Measurements from ENCODE around the gene OSBPL3.

DNA sequence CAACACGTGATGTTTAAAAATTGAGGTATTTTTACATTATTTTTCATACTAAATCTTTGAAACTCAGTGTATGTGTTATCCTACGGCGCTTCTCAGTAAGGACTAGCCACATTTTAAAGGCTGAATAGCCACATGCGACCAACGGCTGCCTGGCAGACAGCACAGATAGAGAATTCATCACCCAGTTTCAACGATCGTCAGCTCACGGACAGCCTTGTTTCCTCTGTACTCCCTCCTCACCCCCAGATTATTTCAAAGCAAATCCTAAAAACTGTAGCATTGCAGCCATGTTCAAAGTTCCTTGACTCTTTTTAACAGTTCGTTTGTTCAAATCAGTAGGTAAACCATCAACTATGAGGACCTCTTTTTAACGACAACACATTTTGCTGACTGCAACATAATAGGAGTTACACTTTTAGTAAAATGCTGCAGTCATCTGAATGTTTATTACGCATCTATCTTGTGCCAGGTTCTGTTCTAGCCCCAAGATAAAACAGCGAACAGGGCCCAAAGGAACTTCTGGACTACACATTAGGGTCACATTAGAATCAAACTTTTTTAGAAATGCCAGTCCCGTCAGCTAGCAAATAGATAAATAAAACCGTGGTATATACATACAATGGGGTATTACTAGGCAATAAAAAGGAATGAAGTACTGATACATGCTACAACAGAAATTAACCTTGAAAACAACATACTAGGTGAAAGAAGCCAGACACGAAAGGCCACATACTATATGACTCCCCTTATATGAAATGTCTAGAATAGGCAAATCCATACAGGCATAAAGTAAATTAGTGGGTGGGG, 5.7 kb downstream of the OSBPL3 start:
- TF ChIP-seq, protein P1, sequence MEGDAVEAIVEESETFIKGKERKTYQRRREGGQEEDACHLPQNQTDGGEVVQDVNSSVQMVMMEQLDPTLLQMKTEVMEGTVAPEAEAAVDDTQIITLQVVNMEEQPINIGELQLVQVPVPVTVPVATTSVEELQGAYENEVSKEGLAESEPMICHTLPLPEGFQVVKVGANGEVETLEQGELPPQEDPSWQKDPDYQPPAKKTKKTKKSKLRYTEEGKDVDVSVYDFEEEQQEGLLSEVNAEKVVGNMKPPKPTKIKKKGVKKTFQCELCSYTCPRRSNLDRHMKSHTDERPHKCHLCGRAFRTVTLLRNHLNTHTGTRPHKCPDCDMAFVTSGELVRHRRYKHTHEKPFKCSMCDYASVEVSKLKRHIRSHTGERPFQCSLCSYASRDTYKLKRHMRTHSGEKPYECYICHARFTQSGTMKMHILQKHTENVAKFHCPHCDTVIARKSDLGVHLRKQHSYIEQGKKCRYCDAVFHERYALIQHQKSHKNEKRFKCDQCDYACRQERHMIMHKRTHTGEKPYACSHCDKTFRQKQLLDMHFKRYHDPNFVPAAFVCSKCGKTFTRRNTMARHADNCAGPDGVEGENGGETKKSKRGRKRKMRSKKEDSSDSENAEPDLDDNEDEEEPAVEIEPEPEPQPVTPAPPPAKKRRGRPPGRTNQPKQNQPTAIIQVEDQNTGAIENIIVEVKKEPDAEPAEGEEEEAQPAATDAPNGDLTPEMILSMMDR (IDR thresholded peaks at IDR 0.05; ENCODE audit: low read depth, low read length, missing input control) = no peak
- no peak for TF ChIP-seq REST (IDR thresholded peaks at IDR 0.05)
- no peak for TF ChIP-seq RXRA (IDR thresholded peaks at IDR 0.05)
- no peak for TF ChIP-seq JUND (IDR thresholded peaks at IDR 0.05)

Measured in liver (tissue), 3 donors.